HFFc6 (cell line): ENCODE results near the gene TSGA10. TPM values are rescaled to one million over a fixed set of nuclear protein-coding genes. Genes with fewer than 3 reads are reported as not detected.

ENCODE experiments used
- DNase-seq: peaks from one replicate; pipeline ENCODE4 v3.0.0-alpha.2; 2018
- H3K27ac Mint-ChIP-seq: 2 replicates; pipeline ENCODE4 v1.8.0; 2020; ENCODE audit warnings: mild to moderate bottlenecking, mixed read lengths
- H3K27me3 Mint-ChIP-seq: 2 replicates; pipeline ENCODE4 v1.8.0; 2021; ENCODE audit warnings: mild to moderate bottlenecking, moderate library complexity, mixed read lengths; ENCODE audit not compliant: insufficient read depth
- H3K36me3 Mint-ChIP-seq: 2 replicates; pipeline ENCODE4 v1.8.0; 2021; ENCODE audit warnings: low read depth, mixed read lengths
- H3K4me1 Mint-ChIP-seq: 2 replicates; pipeline ENCODE4 v1.8.0; 2020; ENCODE audit warnings: low read depth, mixed read lengths
- H3K4me3 Mint-ChIP-seq: 2 replicates; pipeline ENCODE4 v1.8.0; 2020; ENCODE audit warnings: mild to moderate bottlenecking, moderate library complexity, mixed read lengths
- H3K9me3 Mint-ChIP-seq: 2 replicates; pipeline ENCODE4 v1.8.0; 2020; ENCODE audit warnings: mild to moderate bottlenecking, mixed read lengths
- total RNA-seq, 6 experiments: library from RNA; stranded (reverse); fragmentation: NEBNext Ultra II Directional; extraction: Animal tissue kit (Norgen Biotek cat#: 25700); gene quantifications; 2 replicates in 1 of 6; 3 replicates in 5 of 6; pipeline ENCODE4 v1.2.3, GENCODE V29; 2021
- TF ChIP-seq, protein P1 (sequence below): fragments of 200-600 bp; sonication (generic); IDR thresholded peaks from 2 replicates; pipeline ENCODE4 v1.5.0; 2021; ENCODE audit warnings: antibody characterized with exemption, mild to moderate bottlenecking

The TSGA10 gene
- total RNA-seq, 6 experiments from 2014 or later = 0.83 to 2.0 (median 1.3) TPM

DNA sequence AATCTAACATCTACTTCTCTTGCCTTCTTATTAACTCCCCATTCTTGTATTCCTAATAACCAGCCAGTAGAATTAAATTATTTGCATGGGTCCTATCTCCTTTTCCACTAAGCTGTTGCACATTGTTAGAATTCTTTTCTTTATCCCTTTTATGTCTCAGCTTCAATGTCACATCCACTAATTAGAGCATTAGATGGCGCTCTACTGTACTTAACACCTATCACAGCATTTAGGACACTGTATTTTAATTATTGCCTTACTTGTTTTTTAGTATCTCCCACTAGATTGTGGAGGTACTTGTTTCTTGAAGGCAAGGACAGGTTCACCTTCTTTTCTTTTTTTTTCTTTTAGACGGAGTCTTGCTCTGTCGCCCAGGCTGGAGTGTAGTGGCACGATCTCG, 3.9 kb upstream of the TSGA10 start:
- no peak overlapping the region for H3K27ac Mint-ChIP-seq
- TF ChIP-seq, protein P1, sequence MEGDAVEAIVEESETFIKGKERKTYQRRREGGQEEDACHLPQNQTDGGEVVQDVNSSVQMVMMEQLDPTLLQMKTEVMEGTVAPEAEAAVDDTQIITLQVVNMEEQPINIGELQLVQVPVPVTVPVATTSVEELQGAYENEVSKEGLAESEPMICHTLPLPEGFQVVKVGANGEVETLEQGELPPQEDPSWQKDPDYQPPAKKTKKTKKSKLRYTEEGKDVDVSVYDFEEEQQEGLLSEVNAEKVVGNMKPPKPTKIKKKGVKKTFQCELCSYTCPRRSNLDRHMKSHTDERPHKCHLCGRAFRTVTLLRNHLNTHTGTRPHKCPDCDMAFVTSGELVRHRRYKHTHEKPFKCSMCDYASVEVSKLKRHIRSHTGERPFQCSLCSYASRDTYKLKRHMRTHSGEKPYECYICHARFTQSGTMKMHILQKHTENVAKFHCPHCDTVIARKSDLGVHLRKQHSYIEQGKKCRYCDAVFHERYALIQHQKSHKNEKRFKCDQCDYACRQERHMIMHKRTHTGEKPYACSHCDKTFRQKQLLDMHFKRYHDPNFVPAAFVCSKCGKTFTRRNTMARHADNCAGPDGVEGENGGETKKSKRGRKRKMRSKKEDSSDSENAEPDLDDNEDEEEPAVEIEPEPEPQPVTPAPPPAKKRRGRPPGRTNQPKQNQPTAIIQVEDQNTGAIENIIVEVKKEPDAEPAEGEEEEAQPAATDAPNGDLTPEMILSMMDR = 0 out of 2 replicates have a peak, but pooled peaks have one; percentile 17
- no peaks in the 10 kb centered on the region for H3K9me3 Mint-ChIP-seq
- no peak overlapping the region for H3K4me3 Mint-ChIP-seq
- DNase-seq = no peak
- peaks cover 12% of the 10 kb centered on the region for H3K4me1 Mint-ChIP-seq
- H3K36me3 Mint-ChIP-seq = 0 out of 2 replicates have a peak, but pooled peaks cover 4% of the 10 kb centered on the region
- no peaks in the 10 kb centered on the region; the same call in 1 of the 2 replicates for H3K27me3 Mint-ChIP-seq

DNA sequence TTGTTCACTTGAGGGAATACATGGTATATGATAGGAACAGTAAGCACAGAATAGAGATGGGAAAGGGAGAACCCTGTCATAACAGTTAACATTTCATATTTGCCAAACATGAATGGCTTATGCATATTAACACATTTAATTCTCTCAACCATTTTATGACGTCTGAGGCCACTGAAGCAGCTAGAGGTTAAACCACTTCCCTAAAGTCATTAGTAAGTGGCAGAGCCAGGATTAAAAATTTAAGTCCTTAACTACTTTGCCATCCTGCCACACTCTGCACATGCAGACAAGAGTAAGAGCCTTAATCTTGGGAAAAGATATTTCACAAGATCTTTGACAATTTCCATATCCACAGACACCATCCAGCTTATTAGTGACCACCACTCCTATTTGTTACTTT, 2.1 kb upstream of the TSGA10 start:
- TF ChIP-seq, protein P1 = no peak
- H3K4me3 Mint-ChIP-seq = no peak overlapping the region; the same call in 1 of the 2 replicates

DNA sequence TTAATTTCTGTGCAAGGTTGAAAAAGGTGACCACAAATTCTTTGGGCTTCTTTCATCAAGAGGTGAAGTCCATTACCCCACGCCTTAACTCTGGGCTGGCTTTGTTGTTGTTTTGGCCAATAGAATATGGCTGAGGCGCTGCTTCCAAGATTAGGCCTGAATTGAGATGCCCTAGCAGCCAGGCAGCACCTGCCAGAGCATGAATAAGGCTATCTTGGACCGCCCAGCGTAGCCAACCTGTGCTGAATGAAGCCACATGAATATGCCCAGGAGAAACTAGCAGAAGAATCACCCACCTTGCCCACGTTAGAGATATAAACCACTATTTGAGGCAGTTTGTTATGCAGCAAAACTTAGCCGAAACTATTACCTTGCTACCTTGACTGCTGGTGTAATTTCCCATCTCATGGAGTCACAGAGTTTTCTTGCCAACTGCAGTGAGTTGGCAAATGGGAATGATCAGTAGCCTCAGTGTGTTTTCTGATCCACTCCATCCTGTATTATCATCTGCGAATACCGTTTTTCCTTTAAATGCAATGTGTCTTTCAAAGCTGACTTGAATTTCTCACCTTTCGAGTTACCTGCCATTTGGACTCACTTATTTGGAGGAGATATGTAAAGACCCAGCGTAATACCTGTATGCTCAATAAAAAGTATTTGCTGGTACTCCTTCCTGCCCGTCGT, 679 bp downstream of the TSGA10 start:
- no peak for DNase-seq
- no peaks in the 10 kb centered on the region for H3K27me3 Mint-ChIP-seq
- no peaks in the 10 kb centered on the region for H3K9me3 Mint-ChIP-seq
- TF ChIP-seq, protein P1 = no peak
- 0 out of 2 replicates have a peak, but pooled peaks cover 4% of the 10 kb centered on the region for H3K36me3 Mint-ChIP-seq
- peaks cover 12% of the 10 kb centered on the region for H3K4me1 Mint-ChIP-seq
- peak overlapping the region; percentile 90 for H3K4me3 Mint-ChIP-seq
- H3K27ac Mint-ChIP-seq = peak overlapping the region; percentile 86

More for the DNA sequence above, 2.1 kb upstream of the TSGA10 start:
- Mint-ChIP-seq H3K27ac (no peak overlapping the region), H3K4me1 (peaks cover 12% of the 10 kb centered on the region), H3K27me3 (no peaks in the 10 kb centered on the region; the same call in 1 of the 2 replicates), H3K36me3 (0 out of 2 replicates have a peak, but pooled peaks cover 4% of the 10 kb centered on the region), H3K9me3 (no peaks in the 10 kb centered on the region)
- no peak for DNase-seq

DNA sequence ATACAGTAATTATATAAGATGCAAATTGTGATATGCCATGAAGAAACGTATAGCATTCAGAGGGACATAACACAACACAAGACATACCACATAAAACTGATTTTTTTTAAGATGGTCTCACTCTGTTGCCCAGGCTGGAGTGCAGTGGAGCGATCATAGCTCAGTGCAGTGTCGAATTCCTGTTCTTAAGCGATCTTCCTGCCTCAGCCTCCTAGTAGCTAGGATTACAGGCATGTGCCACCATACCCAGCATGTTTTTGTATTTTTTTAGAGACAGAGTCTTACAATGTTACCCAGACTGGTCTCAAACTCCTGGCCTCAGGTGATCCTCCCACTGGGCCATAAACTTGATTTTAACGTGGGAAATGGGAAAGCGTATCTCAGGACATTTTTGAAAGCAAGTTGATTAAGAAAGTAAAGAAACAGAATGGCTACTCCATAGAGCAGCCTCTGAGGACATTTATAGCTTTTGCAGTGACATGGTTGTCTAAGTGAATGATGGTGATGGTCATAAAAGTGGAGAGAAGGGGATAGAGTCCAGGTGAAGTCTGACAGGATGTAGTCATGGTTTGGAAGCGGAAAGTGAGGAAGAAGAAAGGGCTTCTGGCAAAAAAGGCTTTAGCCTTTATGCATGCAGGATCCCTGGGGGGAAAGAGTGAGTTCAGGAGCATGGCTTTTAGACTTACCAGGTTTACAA, 2.4 kb downstream of the TSGA10 start:
- Mint-ChIP-seq H3K36me3 (0 out of 2 replicates have a peak, but pooled peaks cover 3% of the 10 kb centered on the region), H3K4me3 (no peak overlapping the region), H3K9me3 (no peaks in the 10 kb centered on the region), H3K27me3 (no peaks in the 10 kb centered on the region), H3K4me1 (peaks cover 12% of the 10 kb centered on the region), H3K27ac (no peak overlapping the region)
- DNase-seq = no peak
- TF ChIP-seq, protein P1 = no peak

DNA sequence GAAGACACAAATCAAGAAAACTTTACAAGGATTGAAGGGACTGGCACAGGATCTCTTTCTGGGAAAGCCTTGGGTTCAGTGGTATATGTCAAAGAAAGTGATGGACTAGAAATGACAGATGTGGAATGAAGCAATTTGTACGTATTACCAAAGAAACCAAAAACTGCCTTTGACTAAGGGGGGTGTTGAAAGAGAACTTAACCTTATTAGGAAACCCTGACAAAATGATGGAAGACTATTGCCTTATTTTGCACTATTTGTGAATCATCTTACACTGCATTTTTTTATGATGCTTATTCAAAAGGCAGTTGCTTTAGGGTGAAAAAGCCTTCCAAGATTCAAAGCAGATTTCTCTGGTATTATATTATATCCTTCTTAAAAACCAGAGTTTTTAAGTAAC, 4.0 kb downstream of the TSGA10 start:
- Mint-ChIP-seq H3K27ac (no peak overlapping the region), H3K4me3 (no peak overlapping the region), H3K4me1 (peaks cover 7% of the 10 kb centered on the region), H3K9me3 (no peaks in the 10 kb centered on the region), H3K27me3 (0 out of 2 replicates have a peak, but pooled peaks cover 2% of the 10 kb centered on the region), H3K36me3 (no peaks in the 10 kb centered on the region)
- no peak for DNase-seq
- TF ChIP-seq, protein P1 = no peak
